Gastroesophageal sphincter (tissue), 4 donors: ENCODE results near the gene NDRG2. TPM values are rescaled to one million over a fixed set of nuclear protein-coding genes. Genes with fewer than 3 reads are reported as not detected.

Experiments
- ATAC-seq: fragments of 150-250 bp; one replicate; pipeline ENCODE4 v1.9.1; 2016; ENCODE audit warnings: mild to moderate bottlenecking, moderate library complexity
- H3K27ac ChIP-seq, 4 donors: fragments of 200-600 bp; sonication (generic) in 3 of 4; 1 replicate in 3 of 4; 2 replicates in 1 of 4; pipeline ENCODE4 v1.5.1; 2016 to 2019
- H3K27me3 ChIP-seq: fragments of 200-600 bp; sonication (generic); one replicate; pipeline ENCODE4 v1.5.1; 2019
- H3K36me3 ChIP-seq, 2 donors: fragments of 200-600 bp; sonication (generic); one replicate each; pipeline ENCODE4 v1.5.1; 2019; ENCODE audit warnings: control low read depth in 1 of 2
- H3K4me1 ChIP-seq, 3 donors: fragments of 200-600 bp; sonication (generic); 1 replicate in 2 of 3; 2 replicates in 1 of 3; pipeline ENCODE4 v1.5.1; 2016 to 2019; ENCODE audit warnings: control low read depth in 2 of 3
- H3K4me3 ChIP-seq, 2 donors: fragments of 200-600 bp; sonication (generic); one replicate each; pipeline ENCODE4 v1.5.1; 2019; ENCODE audit warnings: mild to moderate bottlenecking in 1 of 2, moderate library complexity in 1 of 2
- H3K9me3 ChIP-seq, 3 donors: fragments of 200-600 bp; sonication (generic); one replicate each; pipeline ENCODE4 v1.5.1; 2017 to 2019; ENCODE audit warnings: control low read depth in 2 of 3
- CTCF ChIP-seq, 4 experiments: fragments of 200-600 bp in 2 of 4; fragments of 450-650 bp in 2 of 4; sonication (generic) in 1 of 4; IDR thresholded peaks; one replicate each; pipeline ENCODE4 v1.5.1; 2017 to 2019; ENCODE audit warnings: antibody characterized with exemption in 4 of 4, mild to moderate bottlenecking in 2 of 4, moderate library complexity in 2 of 4
- EP300 ChIP-seq: sonication (generic); formaldehyde crosslinking; IDR thresholded peaks from one replicate; pipeline ENCODE4 v1.6.1; 2017; ENCODE audit warnings: antibody characterized with exemption, mild to moderate bottlenecking
- POLR2A ChIP-seq, 2 donors: fragments of 450-650 bp; IDR thresholded peaks; one replicate each; pipeline ENCODE4 v1.6.1; 2017; ENCODE audit warnings: antibody characterized with exemption in 2 of 2, mild to moderate bottlenecking in 2 of 2, moderate library complexity in 1 of 2
- POLR2AphosphoS5 ChIP-seq: sonication (generic); formaldehyde crosslinking; IDR thresholded peaks from one replicate; pipeline ENCODE4 v1.6.1; 2017; ENCODE audit warnings: antibody characterized with exemption
- WGBS, 2 donors: methylation state at CpG; one replicate each; pipeline ENCODE4 v1.1.5; 2018; ENCODE audit warnings: low coverage in 1 of 2; 5-methylcytosine and 5-hydroxymethylcytosine counted together
- total RNA-seq, 4 donors: library from RNA; depleted of rRNA; stranded (reverse); fragments of >200 nt; gene quantifications; one replicate each; pipeline ENCODE4 v1.1.0, GENCODE V29; 2016

Gene NDRG2
- total RNA-seq, 4 donors from 2014 or later: 155 to 259 (median 187) TPM

DNA sequence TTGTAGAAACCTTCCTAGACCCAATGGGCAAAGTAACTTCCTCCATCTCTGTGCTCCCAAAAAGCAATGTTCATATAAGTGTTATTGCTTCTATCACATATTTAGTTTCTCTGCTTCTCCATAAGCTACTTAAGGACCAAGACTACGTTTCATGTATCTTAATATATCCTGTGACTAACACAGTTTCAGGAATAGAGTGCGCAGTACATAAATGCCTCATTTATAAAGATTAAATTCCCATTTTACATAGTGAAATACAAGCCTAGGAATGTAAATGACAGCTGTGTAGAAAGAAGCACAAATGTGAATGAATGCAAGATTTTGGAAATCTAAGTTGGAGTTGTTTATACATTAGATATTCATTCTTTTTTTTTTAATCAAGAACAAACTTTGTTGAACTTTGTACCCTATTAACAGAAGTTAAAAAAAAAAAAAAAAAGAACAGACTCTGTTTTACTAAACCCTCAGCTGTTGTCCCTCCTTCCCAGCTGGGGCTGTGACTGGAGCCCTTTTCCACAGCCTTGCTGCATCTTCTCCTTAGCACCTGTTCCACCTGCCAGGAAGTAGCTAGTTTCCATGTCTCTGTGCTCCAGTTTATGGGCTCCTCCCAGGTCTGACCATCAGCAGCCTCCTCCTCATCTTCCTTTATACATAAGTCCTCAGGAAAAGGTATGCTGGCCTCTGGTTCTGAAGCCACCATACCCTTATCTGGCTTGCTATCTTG, 42.1 kb downstream of the NDRG2 start:
- Histone ChIP-seq H3K27me3 (peaks cover 20% of the 10 kb centered on the region), H3K36me3 (no peaks in the 10 kb centered on the region), H3K4me1 (no peaks in the 10 kb centered on the region), H3K4me3 (no peak overlapping the region), H3K27ac (no peak overlapping the region), H3K9me3 (no peaks in the 10 kb centered on the region)
- 56 to 58% methylated on average over 2 of the region's 2 CpGs for WGBS, 2 donors
- ATAC-seq: no peak
- TF ChIP-seq POLR2A (IDR thresholded peaks at IDR 0.05) (no peak), POLR2AphosphoS5 (no peak)

DNA sequence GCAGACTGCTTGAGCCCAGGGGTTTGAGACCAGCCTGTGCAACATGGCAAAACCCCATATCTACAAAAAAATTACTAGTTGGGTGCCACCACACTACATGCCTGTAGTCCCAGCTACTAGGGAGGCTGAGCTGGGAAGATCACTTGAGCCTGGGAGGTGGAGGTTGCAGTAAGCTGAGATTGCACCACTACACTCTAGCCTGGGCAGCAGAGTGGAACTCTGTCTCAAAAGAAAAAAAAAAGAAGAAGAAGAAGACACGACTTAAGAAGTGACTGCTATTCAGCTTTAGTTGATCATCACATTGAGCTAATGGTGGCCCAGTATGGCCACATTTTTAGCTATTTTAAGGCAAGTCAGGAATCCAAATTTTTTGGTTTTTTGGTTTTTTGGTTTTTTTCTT, 44.0 kb downstream of the NDRG2 start:
- Histone ChIP-seq H3K9me3 (no peaks in the 10 kb centered on the region), H3K27ac (no peak overlapping the region), H3K36me3 (no peaks in the 10 kb centered on the region), H3K27me3 (peaks cover 20% of the 10 kb centered on the region), H3K4me1 (no peaks in the 10 kb centered on the region), H3K4me3 (no peak overlapping the region)
- no peak for TF ChIP-seq CTCF (IDR thresholded peaks at IDR 0.05)
- TF ChIP-seq POLR2A (IDR thresholded peaks at IDR 0.05): no peak
- no peak for TF ChIP-seq EP300
- TF ChIP-seq POLR2AphosphoS5: no peak
- no peak for ATAC-seq
- WGBS, 2 donors: 36 to 60% methylated on average over 1 of the region's 1 CpG

DNA sequence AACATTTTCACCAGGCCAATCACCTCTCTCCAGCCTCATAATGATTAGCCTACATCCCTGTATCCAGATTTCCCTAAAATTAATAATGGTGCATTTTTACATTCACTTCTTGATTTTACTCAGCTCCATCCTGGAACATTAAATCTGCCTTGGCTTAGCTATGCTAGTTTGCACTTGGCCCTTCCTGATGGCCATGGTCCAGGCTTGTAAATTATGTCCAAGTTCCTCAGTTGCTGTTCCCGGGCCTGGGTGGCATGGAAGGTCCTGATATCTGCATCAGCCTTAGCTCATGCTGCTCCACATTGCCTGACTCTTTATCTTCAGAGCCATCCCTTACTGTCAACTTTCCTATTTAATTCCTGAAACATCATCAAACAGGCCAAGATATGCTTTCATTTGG, 46.2 kb downstream of the NDRG2 start:
- TF ChIP-seq EP300: no peak
- no peak for TF ChIP-seq CTCF (IDR thresholded peaks at IDR 0.05)
- no peak for TF ChIP-seq POLR2AphosphoS5
- TF ChIP-seq POLR2A (IDR thresholded peaks at IDR 0.05): no peak
- Histone ChIP-seq H3K36me3 (no peaks in the 10 kb centered on the region), H3K9me3 (no peaks in the 10 kb centered on the region), H3K27ac (no peak overlapping the region), H3K4me3 (no peak overlapping the region), H3K27me3 (peaks cover 20% of the 10 kb centered on the region), H3K4me1 (no peaks in the 10 kb centered on the region)
- whole genome bisulfite sequencing, 2 donors: 30 to 80% methylated on average over 1 of the region's 1 CpG
- ATAC-seq: no peak

GRCh38 chr14:20976291-20976690, 48.6 kb downstream of the NDRG2 start:
- Histone ChIP-seq H3K4me1 (peaks cover 0 to 5% (median 0%) of the 10 kb centered on the region in 3 donors), H3K36me3 (no peaks in the 10 kb centered on the region), H3K9me3 (no peaks in the 10 kb centered on the region), H3K27me3 (peaks cover 16% of the 10 kb centered on the region), H3K27ac (no peak overlapping the region), H3K4me3 (no peak overlapping the region)
- 100% methylated on average over 1 of the region's 1 CpG for WGBS, 2 donors
- ATAC-seq: no peak
- TF ChIP-seq POLR2A (IDR thresholded peaks at IDR 0.05) (no peak), EP300 (no peak), CTCF (IDR thresholded peaks at IDR 0.05) (no peak), POLR2AphosphoS5 (no peak)

DNA sequence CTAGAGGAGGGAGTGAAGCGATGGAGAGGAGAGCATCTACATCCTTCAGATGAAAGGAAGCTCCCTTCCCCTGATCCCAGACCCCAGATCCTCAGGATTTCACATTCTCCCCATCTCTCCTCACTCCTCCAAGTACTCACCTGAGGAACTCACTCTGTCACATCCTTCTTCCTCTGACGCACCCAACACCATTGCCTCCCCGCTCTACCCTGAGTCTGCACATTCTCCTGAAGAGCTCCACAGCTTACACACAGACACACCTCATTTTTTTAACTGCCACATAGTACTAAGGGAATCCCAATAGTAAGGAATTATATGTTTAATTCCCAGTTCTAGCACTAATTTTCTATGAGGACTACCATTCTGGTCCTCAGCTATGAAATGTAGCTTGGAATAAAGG, 51.4 kb downstream of the NDRG2 start:
- Histone ChIP-seq H3K27ac (no peak overlapping the region), H3K4me1 (peaks cover 0 to 14% (median 0%) of the 10 kb centered on the region in 3 donors), H3K4me3 (no peak overlapping the region), H3K9me3 (no peaks in the 10 kb centered on the region), H3K36me3 (no peaks in the 10 kb centered on the region), H3K27me3 (no peaks in the 10 kb centered on the region)
- no peak for ATAC-seq
- WGBS, 2 donors: 80 to 93% methylated on average over 2 to 3 of the region's 3 CpGs
- TF ChIP-seq CTCF (IDR thresholded peaks at IDR 0.05) (no peak), EP300 (no peak), POLR2A (IDR thresholded peaks at IDR 0.05) (no peak), POLR2AphosphoS5 (no peak)
